ENCODE results near the gene PUS10. TPM values are rescaled to one million over a fixed set of nuclear protein-coding genes. Genes with fewer than 3 reads are reported as not detected.

PUS10 gene
- total and polyA plus RNA-seq, 2 experiments from 2014 or later, result 2.2 to 2.5 TPM

DNA sequence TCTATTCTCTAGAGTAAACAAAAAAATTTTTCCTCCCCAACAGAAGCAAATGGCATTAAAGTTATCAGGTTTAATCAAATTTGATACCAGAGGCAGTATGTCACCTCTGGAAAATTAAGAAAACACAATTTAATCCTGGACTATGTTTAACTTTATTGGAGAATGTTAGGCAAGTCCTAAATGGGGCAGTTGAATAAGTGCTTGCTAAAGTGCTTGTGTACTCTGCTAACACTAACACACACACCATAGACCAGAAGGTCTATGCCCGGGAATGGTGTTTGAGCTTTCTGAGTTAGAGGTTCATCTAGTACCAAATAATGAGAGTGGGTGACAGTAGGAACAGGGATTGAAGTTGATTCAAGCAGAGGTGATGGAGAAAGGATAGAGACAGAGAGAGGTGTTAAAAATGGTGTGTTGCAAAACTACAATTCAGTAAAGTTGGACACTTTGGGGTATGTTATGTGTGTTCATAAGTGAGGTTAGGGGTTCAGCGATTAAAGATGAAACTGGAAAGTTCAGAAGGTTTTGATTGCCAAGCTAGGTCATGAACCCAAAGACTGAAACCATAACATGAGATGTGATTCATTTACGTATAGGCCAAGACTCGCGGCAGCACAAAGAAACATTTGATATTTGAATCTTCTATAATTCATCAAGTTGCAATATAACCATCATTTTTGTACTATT is 41.0 kb downstream of the PUS10 start:
- no peak for ATAC-seq
- Mint-ChIP-seq H3K36me3 (ENCODE audit: low read depth) (no peaks in the 10 kb centered on the region), H3K4me1 (no peaks in the 10 kb centered on the region), H3K4me3 (no peak overlapping the region), H3K9me3 (no peaks in the 10 kb centered on the region), H3K27ac (no peak overlapping the region), H3K27me3 (ENCODE audit: insufficient read depth, low read depth, poor library complexity) (peaks cover 4% of the 10 kb centered on the region)
- Histone ChIP-seq H3K27ac (ENCODE audit: low read depth) (no peak overlapping the region), H3K27me3 (ENCODE audit: insufficient read depth) (no peaks in the 10 kb centered on the region; the same call in 1 of the 2 replicates), H2AFZ (no peak overlapping the region), H3K4me3 (no peak overlapping the region), H3K9me2 (ENCODE audit: insufficient read depth) (no peaks in the 10 kb centered on the region), H3K36me3 (ENCODE audit: insufficient read depth) (no peaks in the 10 kb centered on the region), H3F3A (replicated peaks; ENCODE audit: low read depth) (no peaks in the 10 kb centered on the region), H4K20me1 (replicated peaks; ENCODE audit: insufficient read depth) (no peaks in the 10 kb centered on the region), H3K79me2 (replicated peaks; ENCODE audit: insufficient read depth) (no peaks in the 10 kb centered on the region), H3K4me1 (ENCODE audit: insufficient read depth) (no peaks in the 10 kb centered on the region), H3K4me2 (no peak overlapping the region)
- no peak for TF ChIP-seq POLR2AphosphoS5 (IDR thresholded peaks at IDR 0.05; ENCODE audit: low read depth)
- no peak for TF ChIP-seq CREB1 (CRISPR knock-in tag; IDR thresholded peaks at IDR 0.05; ENCODE audit: low read depth)
- no peak for TF ChIP-seq EZH2 (IDR thresholded peaks at IDR 0.05; ENCODE audit: low read depth, unreplicated experiment)
- no peak for TF ChIP-seq STAT1 (IDR thresholded peaks at IDR 0.05; ENCODE audit: unreplicated experiment)
- TF ChIP-seq, protein P1, sequence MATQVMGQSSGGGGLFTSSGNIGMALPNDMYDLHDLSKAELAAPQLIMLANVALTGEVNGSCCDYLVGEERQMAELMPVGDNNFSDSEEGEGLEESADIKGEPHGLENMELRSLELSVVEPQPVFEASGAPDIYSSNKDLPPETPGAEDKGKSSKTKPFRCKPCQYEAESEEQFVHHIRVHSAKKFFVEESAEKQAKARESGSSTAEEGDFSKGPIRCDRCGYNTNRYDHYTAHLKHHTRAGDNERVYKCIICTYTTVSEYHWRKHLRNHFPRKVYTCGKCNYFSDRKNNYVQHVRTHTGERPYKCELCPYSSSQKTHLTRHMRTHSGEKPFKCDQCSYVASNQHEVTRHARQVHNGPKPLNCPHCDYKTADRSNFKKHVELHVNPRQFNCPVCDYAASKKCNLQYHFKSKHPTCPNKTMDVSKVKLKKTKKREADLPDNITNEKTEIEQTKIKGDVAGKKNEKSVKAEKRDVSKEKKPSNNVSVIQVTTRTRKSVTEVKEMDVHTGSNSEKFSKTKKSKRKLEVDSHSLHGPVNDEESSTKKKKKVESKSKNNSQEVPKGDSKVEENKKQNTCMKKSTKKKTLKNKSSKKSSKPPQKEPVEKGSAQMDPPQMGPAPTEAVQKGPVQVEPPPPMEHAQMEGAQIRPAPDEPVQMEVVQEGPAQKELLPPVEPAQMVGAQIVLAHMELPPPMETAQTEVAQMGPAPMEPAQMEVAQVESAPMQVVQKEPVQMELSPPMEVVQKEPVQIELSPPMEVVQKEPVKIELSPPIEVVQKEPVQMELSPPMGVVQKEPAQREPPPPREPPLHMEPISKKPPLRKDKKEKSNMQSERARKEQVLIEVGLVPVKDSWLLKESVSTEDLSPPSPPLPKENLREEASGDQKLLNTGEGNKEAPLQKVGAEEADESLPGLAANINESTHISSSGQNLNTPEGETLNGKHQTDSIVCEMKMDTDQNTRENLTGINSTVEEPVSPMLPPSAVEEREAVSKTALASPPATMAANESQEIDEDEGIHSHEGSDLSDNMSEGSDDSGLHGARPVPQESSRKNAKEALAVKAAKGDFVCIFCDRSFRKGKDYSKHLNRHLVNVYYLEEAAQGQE (IDR thresholded peaks at IDR 0.05; ENCODE audit: unreplicated experiment), result no peak
- no peak for TF ChIP-seq EZH2phosphoT487 (IDR thresholded peaks at IDR 0.05; ENCODE audit: unreplicated experiment)
- no peak for TF ChIP-seq JUNB (IDR thresholded peaks at IDR 0.05; ENCODE audit: unreplicated experiment)
- TF ChIP-seq, protein P2, sequence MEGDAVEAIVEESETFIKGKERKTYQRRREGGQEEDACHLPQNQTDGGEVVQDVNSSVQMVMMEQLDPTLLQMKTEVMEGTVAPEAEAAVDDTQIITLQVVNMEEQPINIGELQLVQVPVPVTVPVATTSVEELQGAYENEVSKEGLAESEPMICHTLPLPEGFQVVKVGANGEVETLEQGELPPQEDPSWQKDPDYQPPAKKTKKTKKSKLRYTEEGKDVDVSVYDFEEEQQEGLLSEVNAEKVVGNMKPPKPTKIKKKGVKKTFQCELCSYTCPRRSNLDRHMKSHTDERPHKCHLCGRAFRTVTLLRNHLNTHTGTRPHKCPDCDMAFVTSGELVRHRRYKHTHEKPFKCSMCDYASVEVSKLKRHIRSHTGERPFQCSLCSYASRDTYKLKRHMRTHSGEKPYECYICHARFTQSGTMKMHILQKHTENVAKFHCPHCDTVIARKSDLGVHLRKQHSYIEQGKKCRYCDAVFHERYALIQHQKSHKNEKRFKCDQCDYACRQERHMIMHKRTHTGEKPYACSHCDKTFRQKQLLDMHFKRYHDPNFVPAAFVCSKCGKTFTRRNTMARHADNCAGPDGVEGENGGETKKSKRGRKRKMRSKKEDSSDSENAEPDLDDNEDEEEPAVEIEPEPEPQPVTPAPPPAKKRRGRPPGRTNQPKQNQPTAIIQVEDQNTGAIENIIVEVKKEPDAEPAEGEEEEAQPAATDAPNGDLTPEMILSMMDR (conservative IDR thresholded peaks at IDR 0.05; ENCODE audit: low read depth in 2 of 2), result no peak
- TF ChIP-seq, protein P3, sequence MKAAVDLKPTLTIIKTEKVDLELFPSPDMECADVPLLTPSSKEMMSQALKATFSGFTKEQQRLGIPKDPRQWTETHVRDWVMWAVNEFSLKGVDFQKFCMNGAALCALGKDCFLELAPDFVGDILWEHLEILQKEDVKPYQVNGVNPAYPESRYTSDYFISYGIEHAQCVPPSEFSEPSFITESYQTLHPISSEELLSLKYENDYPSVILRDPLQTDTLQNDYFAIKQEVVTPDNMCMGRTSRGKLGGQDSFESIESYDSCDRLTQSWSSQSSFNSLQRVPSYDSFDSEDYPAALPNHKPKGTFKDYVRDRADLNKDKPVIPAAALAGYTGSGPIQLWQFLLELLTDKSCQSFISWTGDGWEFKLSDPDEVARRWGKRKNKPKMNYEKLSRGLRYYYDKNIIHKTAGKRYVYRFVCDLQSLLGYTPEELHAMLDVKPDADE (IDR thresholded peaks at IDR 0.05), result no peak
- TF ChIP-seq, protein P4, sequence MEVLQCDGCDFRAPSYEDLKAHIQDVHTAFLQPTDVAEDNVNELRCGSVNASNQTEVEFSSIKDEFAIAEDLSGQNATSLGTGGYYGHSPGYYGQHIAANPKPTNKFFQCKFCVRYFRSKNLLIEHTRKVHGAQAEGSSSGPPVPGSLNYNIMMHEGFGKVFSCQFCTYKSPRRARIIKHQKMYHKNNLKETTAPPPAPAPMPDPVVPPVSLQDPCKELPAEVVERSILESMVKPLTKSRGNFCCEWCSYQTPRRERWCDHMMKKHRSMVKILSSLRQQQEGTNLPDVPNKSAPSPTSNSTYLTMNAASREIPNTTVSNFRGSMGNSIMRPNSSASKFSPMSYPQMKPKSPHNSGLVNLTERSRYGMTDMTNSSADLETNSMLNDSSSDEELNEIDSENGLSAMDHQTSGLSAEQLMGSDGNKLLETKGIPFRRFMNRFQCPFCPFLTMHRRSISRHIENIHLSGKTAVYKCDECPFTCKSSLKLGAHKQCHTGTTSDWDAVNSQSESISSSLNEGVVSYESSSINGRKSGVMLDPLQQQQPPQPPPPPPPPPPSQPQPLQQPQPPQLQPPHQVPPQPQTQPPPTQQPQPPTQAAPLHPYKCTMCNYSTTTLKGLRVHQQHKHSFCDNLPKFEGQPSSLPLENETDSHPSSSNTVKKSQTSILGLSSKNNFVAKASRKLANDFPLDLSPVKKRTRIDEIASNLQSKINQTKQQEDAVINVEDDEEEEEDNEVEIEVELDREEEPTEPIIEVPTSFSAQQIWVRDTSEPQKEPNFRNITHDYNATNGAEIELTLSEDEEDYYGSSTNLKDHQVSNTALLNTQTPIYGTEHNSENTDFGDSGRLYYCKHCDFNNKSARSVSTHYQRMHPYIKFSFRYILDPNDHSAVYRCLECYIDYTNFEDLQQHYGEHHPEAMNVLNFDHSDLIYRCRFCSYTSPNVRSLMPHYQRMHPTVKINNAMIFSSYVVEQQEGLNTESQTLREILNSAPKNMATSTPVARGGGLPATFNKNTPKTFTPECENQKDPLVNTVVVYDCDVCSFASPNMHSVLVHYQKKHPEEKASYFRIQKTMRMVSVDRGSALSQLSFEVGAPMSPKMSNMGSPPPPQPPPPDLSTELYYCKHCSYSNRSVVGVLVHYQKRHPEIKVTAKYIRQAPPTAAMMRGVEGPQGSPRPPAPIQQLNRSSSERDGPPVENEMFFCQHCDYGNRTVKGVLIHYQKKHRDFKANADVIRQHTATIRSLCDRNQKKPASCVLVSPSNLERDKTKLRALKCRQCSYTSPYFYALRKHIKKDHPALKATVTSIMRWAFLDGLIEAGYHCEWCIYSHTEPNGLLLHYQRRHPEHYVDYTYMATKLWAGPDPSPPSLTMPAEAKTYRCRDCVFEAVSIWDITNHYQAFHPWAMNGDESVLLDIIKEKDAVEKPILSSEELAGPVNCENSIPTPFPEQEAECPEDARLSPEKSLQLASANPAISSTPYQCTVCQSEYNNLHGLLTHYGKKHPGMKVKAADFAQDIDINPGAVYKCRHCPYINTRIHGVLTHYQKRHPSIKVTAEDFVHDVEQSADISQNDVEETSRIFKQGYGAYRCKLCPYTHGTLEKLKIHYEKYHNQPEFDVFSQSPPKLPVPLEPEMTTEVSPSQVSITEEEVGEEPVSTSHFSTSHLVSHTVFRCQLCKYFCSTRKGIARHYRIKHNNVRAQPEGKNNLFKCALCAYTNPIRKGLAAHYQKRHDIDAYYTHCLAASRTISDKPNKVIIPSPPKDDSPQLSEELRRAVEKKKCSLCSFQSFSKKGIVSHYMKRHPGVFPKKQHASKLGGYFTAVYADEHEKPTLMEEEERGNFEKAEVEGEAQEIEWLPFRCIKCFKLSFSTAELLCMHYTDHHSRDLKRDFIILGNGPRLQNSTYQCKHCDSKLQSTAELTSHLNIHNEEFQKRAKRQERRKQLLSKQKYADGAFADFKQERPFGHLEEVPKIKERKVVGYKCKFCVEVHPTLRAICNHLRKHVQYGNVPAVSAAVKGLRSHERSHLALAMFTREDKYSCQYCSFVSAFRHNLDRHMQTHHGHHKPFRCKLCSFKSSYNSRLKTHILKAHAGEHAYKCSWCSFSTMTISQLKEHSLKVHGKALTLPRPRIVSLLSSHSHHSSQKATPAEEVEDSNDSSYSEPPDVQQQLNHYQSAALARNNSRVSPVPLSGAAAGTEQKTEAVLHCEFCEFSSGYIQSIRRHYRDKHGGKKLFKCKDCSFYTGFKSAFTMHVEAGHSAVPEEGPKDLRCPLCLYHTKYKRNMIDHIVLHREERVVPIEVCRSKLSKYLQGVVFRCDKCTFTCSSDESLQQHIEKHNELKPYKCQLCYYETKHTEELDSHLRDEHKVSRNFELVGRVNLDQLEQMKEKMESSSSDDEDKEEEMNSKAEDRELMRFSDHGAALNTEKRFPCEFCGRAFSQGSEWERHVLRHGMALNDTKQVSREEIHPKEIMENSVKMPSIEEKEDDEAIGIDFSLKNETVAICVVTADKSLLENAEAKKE (CRISPR knock-in tag; IDR thresholded peaks at IDR 0.05), result no peak
- no peak for TF ChIP-seq ZNF114 (CRISPR knock-in tag; IDR thresholded peaks at IDR 0.05)
- no peak for TF ChIP-seq NANOG (IDR thresholded peaks at IDR 0.05; ENCODE audit: borderline replicate concordance)
- TF ChIP-seq ZNF331 (CRISPR knock-in tag; IDR thresholded peaks at IDR 0.05; ENCODE audit: low read depth), result no peak
- no peak for DNase-seq (ENCODE audit: low spot score)
